GM06990 (cell line): Measurements from ENCODE around the gene DTNBP1.

ENCODE experiments used
- DNase-seq: peaks from one replicate; pipeline ENCODE4 v3.0.0-alpha.2; 2011; ENCODE audit not compliant: insufficient read length; ENCODE audit errors: extremely low read depth
- H3K27me3 ChIP-seq: replicated peaks from 2 replicates; pipeline ENCODE4 v1.6.0; 2011; ENCODE audit warnings: low read length; ENCODE audit not compliant: control insufficient read depth, insufficient read depth
- H3K36me3 ChIP-seq: 2 replicates; pipeline ENCODE4 v1.5.1; 2011; ENCODE audit warnings: low read length; ENCODE audit not compliant: control insufficient read depth, insufficient read depth
- H3K4me3 ChIP-seq: replicated peaks from 2 replicates; pipeline ENCODE4 v1.5.1; 2011; ENCODE audit warnings: low read depth, mild to moderate bottlenecking, control low read depth, low read length
- CTCF ChIP-seq: IDR thresholded peaks from 2 replicates; pipeline ENCODE4 v1.5.1; 2011; ENCODE audit warnings: low read length, control low read depth, mild to moderate bottlenecking, inconsistent platforms; ENCODE audit not compliant: insufficient read depth, poor library complexity, severe bottlenecking

Gene DTNBP1

GRCh38 chr6:15499125-15499524 lies 163.7 kb downstream of the DTNBP1 start:
- Histone ChIP-seq H3K27me3 (no peaks in the 10 kb centered on the region), H3K36me3 (peaks cover 19% of the 10 kb centered on the region), H3K4me3 (no peak overlapping the region)
- TF ChIP-seq CTCF = no peak
- no peak for DNase-seq

- DNase-seq = no peak
- peaks cover 19% of the 10 kb centered on the region for H3K36me3 ChIP-seq
- no peak overlapping the region for H3K4me3 ChIP-seq
- H3K27me3 ChIP-seq = no peaks in the 10 kb centered on the region
- TF ChIP-seq CTCF = no peak
Observed at GRCh38 chr6:15498640-15499039, 164.2 kb downstream of the DTNBP1 start.

- Histone ChIP-seq H3K36me3 (peaks cover 13% of the 10 kb centered on the region), H3K4me3 (no peak overlapping the region)
- no peak for DNase-seq
Observed at GRCh38 chr6:15496345-15497131, 166.3 kb downstream of the DTNBP1 start.

GRCh38 chr6:15495375-15495901 lies 167.4 kb downstream of the DTNBP1 start:
- H3K27me3 ChIP-seq = no peaks in the 10 kb centered on the region
- no peak overlapping the region for H3K4me3 ChIP-seq
- no peak for TF ChIP-seq CTCF
- DNase-seq = no peak
- peaks cover 9% of the 10 kb centered on the region for H3K36me3 ChIP-seq

More at GRCh38 chr6:15496345-15497131, 166.3 kb downstream of the DTNBP1 start:
- H3K27me3 ChIP-seq = no peaks in the 10 kb centered on the region
- TF ChIP-seq CTCF = no peak

- DNase-seq = no peak
- Histone ChIP-seq H3K36me3 (peaks cover 10% of the 10 kb centered on the region), H3K4me3 (no peak overlapping the region), H3K27me3 (no peaks in the 10 kb centered on the region)
- TF ChIP-seq CTCF = no peak
Observed at GRCh38 chr6:15493437-15494168, 169.2 kb downstream of the DTNBP1 start.
